WTC11 (cell line): ENCODE data around the gene C1QTNF6. TPM values are rescaled to one million over a fixed set of nuclear protein-coding genes. Genes with fewer than 3 reads are reported as not detected.

Source experiments
- ATAC-seq: fragments of 200-7000 bp; cut with Tn5 transposase; 2 replicates; pipeline ENCODE4 v1.10.0; 2021; ENCODE audit warnings: mild to moderate bottlenecking, moderate library complexity
- CTCF ChIA-PET: fragments of 300-600 bp; sonication (Branson Sonifier 250); formaldehyde crosslinking; loops from one replicate; lab custom pipeline; 2021; ENCODE audit warnings: antibody characterized with exemption; lab: Charles Lee
- POLR2A ChIA-PET: fragments of 350-600 bp; sonication (Branson Sonifier 250); formaldehyde crosslinking; loops from one replicate; lab custom pipeline; 2021; ENCODE audit warnings: antibody characterized with exemption; lab: Charles Lee
- DNase-seq: peaks from one replicate; pipeline ENCODE4 v3.0.0; 2021; ENCODE audit warnings: low spot score
- H3K27ac Mint-ChIP-seq: 2 replicates; pipeline ENCODE4 v1.8.0; 2021; ENCODE audit warnings: mixed read lengths
- H3K27me3 Mint-ChIP-seq: 2 replicates; pipeline ENCODE4 v1.8.0; 2021; ENCODE audit warnings: low read depth, mild to moderate bottlenecking, moderate library complexity, mixed read lengths
- H3K36me3 Mint-ChIP-seq: 2 replicates; pipeline ENCODE4 v1.8.0; 2021; ENCODE audit warnings: mixed read lengths
- H3K4me1 Mint-ChIP-seq: 2 replicates; pipeline ENCODE4 v1.8.0; 2022; ENCODE audit warnings: mixed read lengths
- H3K4me3 Mint-ChIP-seq: 2 replicates; pipeline ENCODE4 v1.8.0; 2021; ENCODE audit warnings: mild to moderate bottlenecking, moderate library complexity, mixed read lengths
- H3K9me3 Mint-ChIP-seq: 2 replicates; pipeline ENCODE4 v1.8.0; 2021; ENCODE audit warnings: mixed read lengths
- ATF2 ChIP-seq: sonication (generic); formaldehyde crosslinking; IDR thresholded peaks from 2 replicates; pipeline ENCODE4 v1.8.1; 2022; ENCODE audit warnings: low read depth, missing genetic modification reagents, borderline replicate concordance
- ATF3 ChIP-seq: sonication (generic); formaldehyde crosslinking; conservative IDR thresholded peaks from 2 replicates; pipeline ENCODE4 v1.8.1; 2022; ENCODE audit warnings: mild to moderate bottlenecking, missing genetic modification reagents
- EMX1 ChIP-seq: fragments of 250-450 bp; sonication (Bioruptor Pico); IDR thresholded peaks from 2 replicates; pipeline ENCODE4 v1.8.0; 2021; ENCODE audit warnings: mild to moderate bottlenecking
- IRF2 ChIP-seq: sonication (generic); formaldehyde crosslinking; IDR thresholded peaks from 2 replicates; pipeline ENCODE4 v1.8.0; 2022; ENCODE audit warnings: low read depth, missing genetic modification reagents, borderline replicate concordance
- MXD4 ChIP-seq: fragments of 250-450 bp; sonication (Bioruptor Pico); IDR thresholded peaks from 2 replicates; pipeline ENCODE4 v1.8.0; 2021; ENCODE audit warnings: mild to moderate bottlenecking, moderate library complexity, borderline replicate concordance
- NR2C2 ChIP-seq: sonication (generic); formaldehyde crosslinking; IDR thresholded peaks from 2 replicates; pipeline ENCODE4 v1.8.0; 2022; ENCODE audit warnings: mild to moderate bottlenecking, missing genetic modification reagents
- NR3C1 ChIP-seq: sonication (generic); formaldehyde crosslinking; conservative IDR thresholded peaks from 2 replicates; pipeline ENCODE4 v1.8.1; 2023; ENCODE audit warnings: low read depth, mild to moderate bottlenecking, missing genetic modification reagents
- OVOL2 ChIP-seq: fragments of 250-450 bp; sonication (Bioruptor Pico); IDR thresholded peaks from 2 replicates; pipeline ENCODE4 v1.9.0; 2021; ENCODE audit warnings: mild to moderate bottlenecking, borderline replicate concordance
- PRRX2 ChIP-seq: fragments of 250-450 bp; sonication (Bioruptor Pico); IDR thresholded peaks from 2 replicates; pipeline ENCODE4 v1.8.0; 2021; ENCODE audit warnings: mild to moderate bottlenecking
- SMAD3 ChIP-seq: sonication (generic); formaldehyde crosslinking; IDR thresholded peaks from 2 replicates; pipeline ENCODE4 v1.8.0; 2022; ENCODE audit warnings: missing genetic modification reagents, mild to moderate bottlenecking, borderline replicate concordance
- TEAD1 ChIP-seq: sonication (generic); formaldehyde crosslinking; IDR thresholded peaks from 2 replicates; pipeline ENCODE4 v1.8.0; 2022; ENCODE audit warnings: mild to moderate bottlenecking, missing genetic modification reagents
- TP53 ChIP-seq: sonication (generic); formaldehyde crosslinking; IDR thresholded peaks from 2 replicates; pipeline ENCODE4 v1.8.1; 2023; ENCODE audit warnings: mild to moderate bottlenecking, missing genetic modification reagents
- ZNF396 ChIP-seq: fragments of 250-450 bp; sonication (Bioruptor Pico); IDR thresholded peaks from 2 replicates; pipeline ENCODE4 v1.8.0; 2021; ENCODE audit warnings: mild to moderate bottlenecking, moderate library complexity, borderline replicate concordance
- ZNF423 ChIP-seq: fragments of 250-450 bp; sonication (Bioruptor Pico); IDR thresholded peaks from 2 replicates; pipeline ENCODE4 v2.1.2; 2022; ENCODE audit warnings: mild to moderate bottlenecking, moderate library complexity
- ZNF532 ChIP-seq: fragments of 250-450 bp; sonication (Bioruptor Pico); IDR thresholded peaks from 2 replicates; pipeline ENCODE4 v1.9.0; 2021; ENCODE audit warnings: mild to moderate bottlenecking, borderline replicate concordance
- total RNA-seq: library from RNA; stranded (reverse); gene quantifications from 3 replicates; pipeline ENCODE4 v1.2.3, GENCODE V29; 2021
- TF ChIP-seq, protein P1 (sequence below): sonication (generic); formaldehyde crosslinking; IDR thresholded peaks from 2 replicates; pipeline ENCODE4 v1.8.1; 2022; ENCODE audit warnings: missing genetic modification reagents, borderline replicate concordance
- TF ChIP-seq, protein P2 (sequence below): sonication (generic); formaldehyde crosslinking; IDR thresholded peaks from 2 replicates; pipeline ENCODE4 v1.8.1; 2023; ENCODE audit warnings: mild to moderate bottlenecking, missing genetic modification reagents
- TF ChIP-seq, protein P3 (sequence below): fragments of 250-450 bp; sonication (Bioruptor Pico); IDR thresholded peaks from 2 replicates; pipeline ENCODE4 v1.9.0; 2021; ENCODE audit warnings: moderate library complexity, mild to moderate bottlenecking, inconsistent platforms, borderline replicate concordance
- TF ChIP-seq, protein P4 (sequence below): sonication (generic); formaldehyde crosslinking; IDR thresholded peaks from 2 replicates; pipeline ENCODE4 v1.8.0; 2022; ENCODE audit warnings: mild to moderate bottlenecking, missing genetic modification reagents

The C1QTNF6 gene
- total RNA-seq, 1 experiment from 2014 or later: 5.9 TPM

- no peaks in the 10 kb centered on the region for H3K36me3 Mint-ChIP-seq
- peaks cover 22% of the 10 kb centered on the region for H3K4me1 Mint-ChIP-seq
- H3K27ac Mint-ChIP-seq: no peak overlapping the region
- H3K4me3 Mint-ChIP-seq: no peak overlapping the region
- CTCF ChIA-PET: interaction anchor here (2.4 kb wide), 1 partner anchor 20 kb away, joined by 10 read pairs; no protein-coding TSS in a partner anchor
- no peak for ATAC-seq
- H3K27me3 Mint-ChIP-seq: no peaks in the 10 kb centered on the region; the same call in 1 of the 2 replicates
- POLR2A ChIA-PET: no interaction called here
- TF ChIP-seq OVOL2 (CRISPR knock-in tag) (no peak), PRRX2 (CRISPR knock-in tag) (no peak), IRF2 (CRISPR knock-in tag) (no peak)
- TF ChIP-seq, protein P1, sequence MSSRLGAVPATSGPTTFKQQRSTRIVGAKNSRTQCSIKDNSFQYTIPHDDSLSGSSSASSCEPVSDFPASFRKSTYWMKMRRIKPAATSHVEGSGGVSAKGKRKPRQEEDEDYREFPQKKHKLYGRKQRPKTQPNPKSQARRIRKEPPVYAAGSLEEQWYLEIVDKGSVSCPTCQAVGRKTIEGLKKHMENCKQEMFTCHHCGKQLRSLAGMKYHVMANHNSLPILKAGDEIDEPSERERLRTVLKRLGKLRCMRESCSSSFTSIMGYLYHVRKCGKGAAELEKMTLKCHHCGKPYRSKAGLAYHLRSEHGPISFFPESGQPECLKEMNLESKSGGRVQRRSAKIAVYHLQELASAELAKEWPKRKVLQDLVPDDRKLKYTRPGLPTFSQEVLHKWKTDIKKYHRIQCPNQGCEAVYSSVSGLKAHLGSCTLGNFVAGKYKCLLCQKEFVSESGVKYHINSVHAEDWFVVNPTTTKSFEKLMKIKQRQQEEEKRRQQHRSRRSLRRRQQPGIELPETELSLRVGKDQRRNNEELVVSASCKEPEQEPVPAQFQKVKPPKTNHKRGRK (CRISPR knock-in tag): no peak
- DNase-seq: no peak
- no peaks in the 10 kb centered on the region for H3K9me3 Mint-ChIP-seq
Observed at GRCh38 chr22:37178350-37179125, 9.5 kb downstream of the C1QTNF6 start.

GRCh38 chr22:37177755-37178154, 10.3 kb downstream of the C1QTNF6 start:
- ChIA-PET CTCF (interaction anchor here (1.2 to 2.4 kb wide), 2 partner anchors 11 to 21 kb away, joined by 6 to 10 read pairs; no protein-coding TSS in a partner anchor), POLR2A (no interaction called here)
- no peak overlapping the region for H3K27ac Mint-ChIP-seq
- ATAC-seq (no peak), DNase-seq (no peak)
- no peaks in the 10 kb centered on the region; the same call in 1 of the 2 replicates for H3K27me3 Mint-ChIP-seq
- H3K4me1 Mint-ChIP-seq: peaks cover 25% of the 10 kb centered on the region
- TF ChIP-seq SMAD3 (CRISPR knock-in tag): no peak
- H3K9me3 Mint-ChIP-seq: no peaks in the 10 kb centered on the region
- H3K36me3 Mint-ChIP-seq: no peaks in the 10 kb centered on the region
- H3K4me3 Mint-ChIP-seq: no peak overlapping the region

DNA sequence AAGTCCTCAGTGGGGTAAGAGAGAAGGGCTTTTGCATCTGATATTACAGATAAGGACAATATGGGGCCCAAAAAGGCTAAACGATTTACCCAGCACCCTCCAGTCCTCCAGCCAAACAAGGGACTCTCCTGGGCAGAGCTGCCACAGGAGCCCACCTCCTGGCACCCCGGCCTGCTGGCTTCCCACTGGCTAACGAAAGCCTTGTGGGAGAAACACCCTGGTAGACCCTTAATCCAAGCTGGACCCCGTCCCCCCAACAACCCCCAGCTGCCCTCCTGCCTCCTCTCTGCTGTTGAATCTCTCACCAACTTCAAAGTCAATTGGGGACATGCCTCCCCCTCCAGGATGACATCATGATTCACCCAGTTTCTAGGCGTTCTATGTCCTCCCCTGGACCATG, 10.8 kb downstream of the C1QTNF6 start:
- H3K4me3 Mint-ChIP-seq: no peak overlapping the region
- peaks cover 30% of the 10 kb centered on the region for H3K4me1 Mint-ChIP-seq
- no peak for ATAC-seq
- H3K36me3 Mint-ChIP-seq: no peaks in the 10 kb centered on the region
- DNase-seq: no peak
- no peaks in the 10 kb centered on the region; the same call in 1 of the 2 replicates for H3K27me3 Mint-ChIP-seq
- CTCF ChIA-PET: interaction anchor here (1.2 to 2.4 kb wide), 2 partner anchors 11 to 22 kb away, joined by 6 to 10 read pairs; no protein-coding TSS in a partner anchor
- H3K27ac Mint-ChIP-seq: no peak overlapping the region
- H3K9me3 Mint-ChIP-seq: no peaks in the 10 kb centered on the region
- POLR2A ChIA-PET: no interaction called here
- TF ChIP-seq, protein P2, sequence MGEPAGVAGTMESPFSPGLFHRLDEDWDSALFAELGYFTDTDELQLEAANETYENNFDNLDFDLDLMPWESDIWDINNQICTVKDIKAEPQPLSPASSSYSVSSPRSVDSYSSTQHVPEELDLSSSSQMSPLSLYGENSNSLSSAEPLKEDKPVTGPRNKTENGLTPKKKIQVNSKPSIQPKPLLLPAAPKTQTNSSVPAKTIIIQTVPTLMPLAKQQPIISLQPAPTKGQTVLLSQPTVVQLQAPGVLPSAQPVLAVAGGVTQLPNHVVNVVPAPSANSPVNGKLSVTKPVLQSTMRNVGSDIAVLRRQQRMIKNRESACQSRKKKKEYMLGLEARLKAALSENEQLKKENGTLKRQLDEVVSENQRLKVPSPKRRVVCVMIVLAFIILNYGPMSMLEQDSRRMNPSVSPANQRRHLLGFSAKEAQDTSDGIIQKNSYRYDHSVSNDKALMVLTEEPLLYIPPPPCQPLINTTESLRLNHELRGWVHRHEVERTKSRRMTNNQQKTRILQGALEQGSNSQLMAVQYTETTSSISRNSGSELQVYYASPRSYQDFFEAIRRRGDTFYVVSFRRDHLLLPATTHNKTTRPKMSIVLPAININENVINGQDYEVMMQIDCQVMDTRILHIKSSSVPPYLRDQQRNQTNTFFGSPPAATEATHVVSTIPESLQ (CRISPR knock-in tag): no peak
- TF ChIP-seq ZNF423 (CRISPR knock-in tag) (no peak), ZNF396 (no peak), TEAD1 (no peak), ATF2 (CRISPR knock-in tag) (no peak), NR2C2 (CRISPR knock-in tag) (no peak), TP53 (CRISPR knock-in tag) (no peak), EMX1 (CRISPR knock-in tag) (no peak), ZNF532 (CRISPR knock-in tag) (no peak), MXD4 (CRISPR knock-in tag) (no peak), ATF3 (CRISPR knock-in tag) (no peak), NR3C1 (no peak)
- TF ChIP-seq, protein P3, sequence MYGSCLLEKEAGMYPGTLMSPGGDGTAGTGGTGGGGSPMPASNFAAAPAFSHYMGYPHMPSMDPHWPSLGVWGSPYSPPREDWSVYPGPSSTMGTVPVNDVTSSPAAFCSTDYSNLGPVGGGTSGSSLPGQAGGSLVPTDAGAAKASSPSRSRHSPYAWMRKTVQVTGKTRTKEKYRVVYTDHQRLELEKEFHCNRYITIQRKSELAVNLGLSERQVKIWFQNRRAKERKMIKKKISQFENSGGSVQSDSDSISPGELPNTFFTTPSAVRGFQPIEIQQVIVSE: no peak
- TF ChIP-seq, protein P4, sequence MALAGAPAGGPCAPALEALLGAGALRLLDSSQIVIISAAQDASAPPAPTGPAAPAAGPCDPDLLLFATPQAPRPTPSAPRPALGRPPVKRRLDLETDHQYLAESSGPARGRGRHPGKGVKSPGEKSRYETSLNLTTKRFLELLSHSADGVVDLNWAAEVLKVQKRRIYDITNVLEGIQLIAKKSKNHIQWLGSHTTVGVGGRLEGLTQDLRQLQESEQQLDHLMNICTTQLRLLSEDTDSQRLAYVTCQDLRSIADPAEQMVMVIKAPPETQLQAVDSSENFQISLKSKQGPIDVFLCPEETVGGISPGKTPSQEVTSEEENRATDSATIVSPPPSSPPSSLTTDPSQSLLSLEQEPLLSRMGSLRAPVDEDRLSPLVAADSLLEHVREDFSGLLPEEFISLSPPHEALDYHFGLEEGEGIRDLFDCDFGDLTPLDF (CRISPR knock-in tag): no peak
